MM.1S (cell line): ENCODE measurements around the gene CBFA2T3.

Experiments used
- DNase-seq: peaks from one replicate; pipeline ENCODE4 v3.0.0-alpha.2; 2015
- H2AFZ ChIP-seq: fragments of 300-600 bp; sonication (generic); 2 replicates; pipeline ENCODE4 v1.6.0; 2016; ENCODE audit warnings: antibody characterized with exemption, low read length
- H3F3A ChIP-seq: fragments of 300-600 bp; sonication (generic); 2 replicates; pipeline ENCODE4 v1.6.1; 2016; ENCODE audit warnings: mild to moderate bottlenecking, antibody characterized with exemption, low read length, moderate library complexity, mixed read lengths; ENCODE audit not compliant: insufficient read depth
- H3K27ac ChIP-seq: fragments of 300-600 bp; sonication (generic); 2 replicates; pipeline ENCODE4 v1.5.1; 2016; ENCODE audit warnings: mild to moderate bottlenecking, low read length
- H3K27me3 ChIP-seq: fragments of 300-600 bp; sonication (generic); replicated peaks from 2 replicates; pipeline ENCODE4 v1.6.0; 2016; ENCODE audit warnings: low read length; ENCODE audit not compliant: insufficient read depth
- H3K36me3 ChIP-seq: fragments of 300-600 bp; sonication (generic); replicated peaks from 2 replicates; pipeline ENCODE4 v1.6.1; 2016; ENCODE audit warnings: mild to moderate bottlenecking, low read length, mixed read lengths; ENCODE audit not compliant: insufficient read depth
- H3K4me1 ChIP-seq: fragments of 300-600 bp; sonication (generic); 2 replicates; pipeline ENCODE4 v1.6.1; 2016; ENCODE audit warnings: low read length, mixed read lengths
- H3K4me2 ChIP-seq: fragments of 300-600 bp; sonication (generic); 2 replicates; pipeline ENCODE4 v1.6.0; 2016; ENCODE audit warnings: low read depth, low read length
- H3K4me3 ChIP-seq: fragments of 300-600 bp; sonication (generic); 2 replicates; pipeline ENCODE4 v1.5.1; 2016; ENCODE audit warnings: low read length, mixed read lengths
- H3K79me2 ChIP-seq: fragments of 300-600 bp; sonication (generic); 2 replicates; pipeline ENCODE4 v1.6.1; 2016; ENCODE audit warnings: mixed run types, low read length, mixed read lengths
- H3K9ac ChIP-seq: fragments of 300-600 bp; sonication (generic); 2 replicates; pipeline ENCODE4 v1.6.1; 2016; ENCODE audit warnings: low read length, mixed read lengths
- H3K9me2 ChIP-seq: fragments of 300-600 bp; sonication (generic); replicated peaks from 2 replicates; pipeline ENCODE4 v1.6.1; 2016; ENCODE audit warnings: mild to moderate bottlenecking, low read length, mixed read lengths; ENCODE audit not compliant: insufficient read depth
- H3K9me3 ChIP-seq: fragments of 300-600 bp; sonication (generic); replicated peaks from 2 replicates; pipeline ENCODE4 v1.6.1; 2016; ENCODE audit warnings: mild to moderate bottlenecking, low read length, mixed read lengths; ENCODE audit not compliant: insufficient read depth
- H4K20me1 ChIP-seq: fragments of 300-600 bp; sonication (generic); 2 replicates; pipeline ENCODE4 v1.6.1; 2016; ENCODE audit warnings: mild to moderate bottlenecking, low read length, moderate library complexity, mixed read lengths; ENCODE audit not compliant: insufficient read depth
- EZH2 ChIP-seq: fragments of 300-600 bp; sonication (generic); optimal IDR thresholded peaks from 2 replicates; pipeline ENCODE3; 2017; ENCODE audit warnings: low read depth, mild to moderate bottlenecking, antibody characterized with exemption, low read length, mixed read lengths
- EZH2phosphoT487 ChIP-seq: fragments of 300-600 bp; sonication (generic); IDR thresholded peaks from 2 replicates; pipeline ENCODE4 v1.6.1; 2018; ENCODE audit warnings: antibody characterized with exemption, low read length
- TF ChIP-seq, protein P1 (sequence below): fragments of 300-600 bp; sonication (generic); IDR thresholded peaks from 2 replicates; pipeline ENCODE4 v1.5.1; 2016; ENCODE audit warnings: antibody characterized with exemption, low read length, mixed read lengths

Gene CBFA2T3

DNA sequence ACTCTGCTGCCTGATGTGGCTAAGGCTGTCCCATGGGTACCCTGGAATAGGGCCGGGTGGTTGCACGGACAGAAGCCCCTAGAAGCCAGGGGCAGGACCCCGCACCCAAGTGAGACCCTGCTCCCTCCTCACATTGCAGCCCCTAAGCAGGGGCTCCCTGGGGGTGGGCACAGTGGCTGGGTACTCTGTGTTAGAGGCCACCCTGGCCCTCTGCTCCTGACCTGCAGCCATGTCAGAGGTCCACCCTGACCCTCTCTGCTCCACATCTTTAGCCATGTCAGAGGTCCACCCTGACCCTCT lies 2.1 kb downstream of the CBFA2T3 start:
- H3K9ac ChIP-seq: peak overlapping the region; percentile 83; the same call in 1 of the 2 replicates
- H3K36me3 ChIP-seq: no peaks in the 10 kb centered on the region
- peaks cover 16% of the 10 kb centered on the region for H3K4me1 ChIP-seq
- H3K9me2 ChIP-seq: no peaks in the 10 kb centered on the region
- peak overlapping the region; percentile 95 for H3K4me2 ChIP-seq
- DNase-seq: no peak
- H3K27ac ChIP-seq: peak overlapping the region; percentile 88; the same call in 1 of the 2 replicates
- H4K20me1 ChIP-seq: no peaks in the 10 kb centered on the region
- H3K4me3 ChIP-seq: peak overlapping the region; percentile 79
- peaks cover 91% of the 10 kb centered on the region for H3K79me2 ChIP-seq
- no peak overlapping the region for H2AFZ ChIP-seq
- H3F3A ChIP-seq: peaks cover 16% of the 10 kb centered on the region; the same call in 1 of the 2 replicates
- TF ChIP-seq EZH2phosphoT487 (no peak), EZH2 (no peak)
- TF ChIP-seq, protein P1, sequence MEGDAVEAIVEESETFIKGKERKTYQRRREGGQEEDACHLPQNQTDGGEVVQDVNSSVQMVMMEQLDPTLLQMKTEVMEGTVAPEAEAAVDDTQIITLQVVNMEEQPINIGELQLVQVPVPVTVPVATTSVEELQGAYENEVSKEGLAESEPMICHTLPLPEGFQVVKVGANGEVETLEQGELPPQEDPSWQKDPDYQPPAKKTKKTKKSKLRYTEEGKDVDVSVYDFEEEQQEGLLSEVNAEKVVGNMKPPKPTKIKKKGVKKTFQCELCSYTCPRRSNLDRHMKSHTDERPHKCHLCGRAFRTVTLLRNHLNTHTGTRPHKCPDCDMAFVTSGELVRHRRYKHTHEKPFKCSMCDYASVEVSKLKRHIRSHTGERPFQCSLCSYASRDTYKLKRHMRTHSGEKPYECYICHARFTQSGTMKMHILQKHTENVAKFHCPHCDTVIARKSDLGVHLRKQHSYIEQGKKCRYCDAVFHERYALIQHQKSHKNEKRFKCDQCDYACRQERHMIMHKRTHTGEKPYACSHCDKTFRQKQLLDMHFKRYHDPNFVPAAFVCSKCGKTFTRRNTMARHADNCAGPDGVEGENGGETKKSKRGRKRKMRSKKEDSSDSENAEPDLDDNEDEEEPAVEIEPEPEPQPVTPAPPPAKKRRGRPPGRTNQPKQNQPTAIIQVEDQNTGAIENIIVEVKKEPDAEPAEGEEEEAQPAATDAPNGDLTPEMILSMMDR: no peak
- H3K9me3 ChIP-seq: no peaks in the 10 kb centered on the region
- H3K27me3 ChIP-seq: no peaks in the 10 kb centered on the region

DNA sequence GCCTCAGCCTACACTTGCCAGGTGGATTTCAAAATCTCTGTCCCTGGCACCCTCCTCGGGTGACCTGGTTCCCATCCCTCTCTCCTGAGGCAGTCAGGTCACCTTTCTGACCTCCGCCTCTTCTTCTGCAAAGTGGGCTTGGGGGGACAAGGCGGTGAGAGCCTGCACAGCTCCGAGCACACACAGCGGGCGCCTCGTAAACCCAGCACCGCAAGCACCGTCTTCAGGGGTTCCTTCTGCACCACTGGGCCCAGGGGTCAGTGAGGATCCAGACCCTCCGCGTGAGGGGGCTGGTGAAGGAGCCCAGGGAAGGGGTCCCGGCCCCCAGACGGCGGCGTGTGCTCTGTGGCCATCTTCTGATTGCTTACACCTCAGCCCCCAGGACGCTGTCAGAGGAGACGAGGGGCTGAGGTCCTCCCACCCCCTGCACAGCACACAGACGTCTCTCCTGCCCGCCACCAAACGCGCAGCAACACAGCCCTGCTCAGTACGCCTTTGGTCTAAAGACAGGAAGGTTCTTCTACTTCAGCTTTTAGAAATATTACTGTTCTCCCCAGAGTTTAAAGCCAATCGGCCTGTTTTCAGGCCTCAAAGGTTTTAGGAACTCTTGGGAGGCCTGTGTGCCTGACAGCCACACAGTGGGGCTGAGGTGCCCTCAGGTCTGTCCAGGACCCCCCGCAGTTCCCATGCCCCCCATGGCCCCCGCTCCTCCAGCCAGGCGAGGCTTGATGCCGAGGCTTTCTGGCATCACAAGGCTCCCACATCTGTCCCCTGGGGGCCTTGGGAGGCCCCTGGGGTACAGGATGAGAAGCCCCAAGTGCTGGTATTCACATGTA lies 2.7 kb downstream of the CBFA2T3 start:
- H3K4me2 ChIP-seq: peak overlapping the region; percentile 95
- peak overlapping the region; percentile 79; the same call in 1 of the 2 replicates for H3K4me3 ChIP-seq
- H3K36me3 ChIP-seq: no peaks in the 10 kb centered on the region
- H2AFZ ChIP-seq: no peak overlapping the region
- peaks cover 22% of the 10 kb centered on the region; the same call in 1 of the 2 replicates for H3F3A ChIP-seq
- H3K4me1 ChIP-seq: peaks cover 18% of the 10 kb centered on the region
- peaks cover 90% of the 10 kb centered on the region for H3K79me2 ChIP-seq
- H3K9me2 ChIP-seq: no peaks in the 10 kb centered on the region
- H4K20me1 ChIP-seq: no peaks in the 10 kb centered on the region
- H3K9me3 ChIP-seq: no peaks in the 10 kb centered on the region
- H3K9ac ChIP-seq: peak overlapping the region; percentile 83; the same call in 1 of the 2 replicates
- DNase-seq: no peak
- H3K27me3 ChIP-seq: no peaks in the 10 kb centered on the region
- TF ChIP-seq EZH2: no peak
- TF ChIP-seq, protein P1: no peak
- TF ChIP-seq EZH2phosphoT487: no peak
- peak overlapping the region; percentile 34; the same call in 1 of the 2 replicates for H3K27ac ChIP-seq

DNA sequence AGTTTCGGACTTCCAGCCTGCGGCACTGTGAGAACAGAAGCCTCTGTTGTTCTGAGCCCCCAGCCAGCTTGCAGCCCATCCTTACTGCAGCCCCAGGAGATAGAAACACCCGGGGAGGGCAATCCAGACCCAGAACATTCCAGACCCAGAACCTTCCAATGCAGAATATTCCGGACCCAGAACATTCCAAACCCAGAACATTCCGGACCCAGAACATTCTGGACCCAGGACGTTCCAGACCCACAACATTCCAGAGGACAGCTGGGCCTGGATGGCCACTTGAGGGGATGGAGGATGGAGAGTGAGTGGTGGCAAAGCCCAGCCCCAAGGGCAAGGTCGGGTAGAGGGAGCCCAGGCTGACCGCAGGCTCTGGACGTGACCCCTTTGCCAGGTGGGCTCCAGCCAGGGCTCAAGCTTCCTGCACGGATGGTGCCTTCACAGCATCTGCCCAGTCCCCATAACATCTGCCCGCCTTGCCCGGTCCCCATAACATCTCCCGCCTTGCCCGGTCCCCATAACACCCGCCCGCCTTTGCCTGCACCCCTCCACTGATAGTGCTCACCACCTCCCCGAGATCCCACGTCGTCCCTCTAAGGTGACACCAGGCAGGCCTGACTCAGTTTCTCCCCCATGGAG lies 3.5 kb downstream of the CBFA2T3 start:
- H3K9me2 ChIP-seq: no peaks in the 10 kb centered on the region
- H2AFZ ChIP-seq: no peak overlapping the region
- peaks cover 29% of the 10 kb centered on the region for H3F3A ChIP-seq
- no peak overlapping the region for H3K4me3 ChIP-seq
- no peak for TF ChIP-seq EZH2
- TF ChIP-seq, protein P1: no peak
- no peak for TF ChIP-seq EZH2phosphoT487
- peaks cover 86% of the 10 kb centered on the region for H3K79me2 ChIP-seq
- H3K27me3 ChIP-seq: no peaks in the 10 kb centered on the region
- no peaks in the 10 kb centered on the region for H3K36me3 ChIP-seq
- H4K20me1 ChIP-seq: no peaks in the 10 kb centered on the region
- no peak overlapping the region for H3K9ac ChIP-seq
- H3K27ac ChIP-seq: no peak overlapping the region
- H3K4me1 ChIP-seq: peaks cover 23% of the 10 kb centered on the region
- H3K9me3 ChIP-seq: no peaks in the 10 kb centered on the region
- DNase-seq: no peak
- H3K4me2 ChIP-seq: no peak overlapping the region; the same call in 1 of the 2 replicates
